Subcutaneous adipose tissue (tissue), 4 donors: Measurements from ENCODE around the gene NCOA5. TPM values are rescaled to one million over a fixed set of nuclear protein-coding genes. Genes with fewer than 3 reads are reported as not detected.

Experiments
- CTCF ChIP-seq: fragments of 450-650 bp; IDR thresholded peaks from one replicate; pipeline ENCODE4 v1.5.1; 2016; ENCODE audit warnings: low read depth, mild to moderate bottlenecking, control low read depth, antibody characterized with exemption, moderate library complexity
- total RNA-seq, 4 donors: library from RNA; depleted of rRNA; stranded (reverse); fragments of >200 nt; gene quantifications; one replicate each; pipeline ENCODE4 v1.1.0, GENCODE V29; 2016

The NCOA5 gene
- total RNA-seq, 4 donors from 2014 or later: 23.3 to 26.9 (median 26.3) TPM

GRCh38 chr20:46132705-46133120 lies 43.0 kb upstream of the NCOA5 start:
- TF ChIP-seq CTCF: no peak

- no peak for TF ChIP-seq CTCF
These were observed 41.6 kb upstream of the NCOA5 start for GRCh38 chr20:46131396-46131795.

GRCh38 chr20:46130534-46130933 lies 40.8 kb upstream of the NCOA5 start:
- TF ChIP-seq CTCF: no peak

- TF ChIP-seq CTCF: no peak
These were observed 40.3 kb upstream of the NCOA5 start for GRCh38 chr20:46129955-46130481.

GRCh38 chr20:46128310-46129151 lies 38.8 kb upstream of the NCOA5 start:
- TF ChIP-seq CTCF: no peak

- no peak for TF ChIP-seq CTCF
These were observed 37.7 kb upstream of the NCOA5 start for GRCh38 chr20:46127396-46128010.

- TF ChIP-seq CTCF: no peak
These were observed 36.8 kb upstream of the NCOA5 start for GRCh38 chr20:46126440-46127056.
